Lower lobe of right lung (tissue), 2 donors: Measurements from ENCODE around the gene ZNF621. TPM values are rescaled to one million over a fixed set of nuclear protein-coding genes. Genes with fewer than 3 reads are reported as not detected.
A peak's percentile ranks its signal among the peaks of the same experiment; 100 is the strongest.

Source experiments
- ATAC-seq, 2 donors: fragments of 200-7000 bp; cut with Tn5 transposase; one replicate each; pipeline ENCODE4 v1.9.1; 2020 to 2022; ENCODE audit warnings: mild to moderate bottlenecking in 2 of 2, moderate library complexity in 2 of 2
- DNase-seq: peaks from one replicate; pipeline ENCODE4 v3.0.0-alpha.2; 2020
- H3K27ac ChIP-seq: fragments of 200-600 bp; one replicate; pipeline ENCODE4 v1.8.0; 2022
- H3K27me3 ChIP-seq: fragments of 200-600 bp; one replicate; pipeline ENCODE4 v1.8.0; 2022; ENCODE audit warnings: low read depth
- H3K36me3 ChIP-seq: fragments of 200-600 bp; one replicate; pipeline ENCODE4 v1.8.0; 2022; ENCODE audit warnings: mild to moderate bottlenecking
- H3K4me1 ChIP-seq: fragments of 200-600 bp; one replicate; pipeline ENCODE4 v1.8.0; 2022
- H3K4me3 ChIP-seq: fragments of 200-600 bp; one replicate; pipeline ENCODE4 v1.8.0; 2022; ENCODE audit warnings: mild to moderate bottlenecking
- H3K9me3 ChIP-seq: fragments of 200-600 bp; one replicate; pipeline ENCODE4 v1.8.0; 2022
- intact Hi-C: fragments of 100-400 bp; cut with DNase I; formaldehyde crosslinking; loops from one replicate; pipeline ENCODE4 v1.11.0; 2022
- long read RNA-seq: library from polyadenylated mRNA; unstranded; transcript quantifications from one replicate; pipeline ENCODE4 v2.0.0, GENCODE V29; 2021
- total RNA-seq: library from RNA; stranded (reverse); fragmentation: NEBNext Ultra II Directional; extraction: Animal tissue kit (Norgen Biotek cat#: 25700); gene quantifications from one replicate; pipeline ENCODE4 v1.2.1, GENCODE V29; 2021
- TF ChIP-seq, protein P1 (sequence below): fragments of 200-600 bp; IDR thresholded peaks from one replicate; pipeline ENCODE4 v1.8.0; 2022; ENCODE audit warnings: antibody characterized with exemption, mild to moderate bottlenecking
- donor health status: DM: no; HTN: yes; CAD: no; lungs with severe emphysema.

ZNF621 gene
- total RNA-seq = 19.9 TPM
- long read RNA-seq, full-length matches to known transcripts = 9 of 15 reads
- long read RNA-seq, partial matches to known transcripts = 2 of 15 reads
- long read RNA-seq, other reads (novel, unspliced or antisense) = 4 of 15 reads

DNA sequence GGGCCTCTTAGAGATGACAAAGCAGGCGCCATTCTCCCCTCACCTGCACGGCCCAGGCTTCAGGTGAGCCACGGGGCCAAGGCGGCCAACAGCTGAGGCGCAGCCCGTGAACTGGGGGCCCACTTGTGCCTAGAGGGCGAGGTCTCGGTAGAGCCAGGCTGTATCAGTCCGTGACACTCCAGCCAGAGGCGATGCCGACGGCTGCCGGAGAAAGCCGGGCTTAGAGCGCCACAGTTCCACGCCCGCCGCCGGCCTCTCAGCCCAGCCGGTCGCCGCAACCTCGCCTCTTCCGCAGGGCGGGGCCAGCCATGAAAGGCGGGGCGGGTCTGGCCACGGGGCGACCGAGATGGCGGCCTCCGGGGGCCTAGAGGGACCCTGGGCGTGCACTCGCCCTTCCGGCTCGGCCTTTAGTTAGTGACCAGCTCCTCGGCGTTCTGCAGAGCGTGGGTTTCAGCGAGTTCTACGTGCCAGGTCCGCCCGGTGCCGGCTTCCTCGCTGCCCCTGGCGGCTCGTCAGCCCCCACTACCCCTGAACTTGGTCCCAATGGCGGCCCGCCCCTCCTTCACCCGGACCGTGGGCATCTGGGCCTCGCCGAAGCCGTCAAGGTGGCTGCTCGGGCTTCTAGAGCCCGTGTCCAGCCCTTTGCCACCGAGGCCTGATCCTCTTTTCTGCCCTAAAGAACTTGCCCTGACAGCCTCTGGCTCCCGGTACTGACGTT, at the start of gene ZNF621:
Gene ZNF621, plus strand, starts transcription at position 393 of the 718 bp plus-strand sequence. CDS start 881 bp downstream, outside the sequence.
- Histone ChIP-seq H3K9me3 (no peaks in the 10 kb centered on the region), H3K4me1 (peaks cover 13% of the 10 kb centered on the region), H3K36me3 (peaks cover 30% of the 10 kb centered on the region), H3K27ac (peak within 1 kb of the TSS; percentile 86), H3K27me3 (no peaks in the 10 kb centered on the region), H3K4me3 (peak within 1 kb of the TSS; percentile 65)
- ATAC-seq = peak; percentile 100
- intact Hi-C loops = no loop called here
- peak; percentile 95 for DNase-seq
- TF ChIP-seq, protein P1, sequence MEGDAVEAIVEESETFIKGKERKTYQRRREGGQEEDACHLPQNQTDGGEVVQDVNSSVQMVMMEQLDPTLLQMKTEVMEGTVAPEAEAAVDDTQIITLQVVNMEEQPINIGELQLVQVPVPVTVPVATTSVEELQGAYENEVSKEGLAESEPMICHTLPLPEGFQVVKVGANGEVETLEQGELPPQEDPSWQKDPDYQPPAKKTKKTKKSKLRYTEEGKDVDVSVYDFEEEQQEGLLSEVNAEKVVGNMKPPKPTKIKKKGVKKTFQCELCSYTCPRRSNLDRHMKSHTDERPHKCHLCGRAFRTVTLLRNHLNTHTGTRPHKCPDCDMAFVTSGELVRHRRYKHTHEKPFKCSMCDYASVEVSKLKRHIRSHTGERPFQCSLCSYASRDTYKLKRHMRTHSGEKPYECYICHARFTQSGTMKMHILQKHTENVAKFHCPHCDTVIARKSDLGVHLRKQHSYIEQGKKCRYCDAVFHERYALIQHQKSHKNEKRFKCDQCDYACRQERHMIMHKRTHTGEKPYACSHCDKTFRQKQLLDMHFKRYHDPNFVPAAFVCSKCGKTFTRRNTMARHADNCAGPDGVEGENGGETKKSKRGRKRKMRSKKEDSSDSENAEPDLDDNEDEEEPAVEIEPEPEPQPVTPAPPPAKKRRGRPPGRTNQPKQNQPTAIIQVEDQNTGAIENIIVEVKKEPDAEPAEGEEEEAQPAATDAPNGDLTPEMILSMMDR = peak; percentile 15

DNA sequence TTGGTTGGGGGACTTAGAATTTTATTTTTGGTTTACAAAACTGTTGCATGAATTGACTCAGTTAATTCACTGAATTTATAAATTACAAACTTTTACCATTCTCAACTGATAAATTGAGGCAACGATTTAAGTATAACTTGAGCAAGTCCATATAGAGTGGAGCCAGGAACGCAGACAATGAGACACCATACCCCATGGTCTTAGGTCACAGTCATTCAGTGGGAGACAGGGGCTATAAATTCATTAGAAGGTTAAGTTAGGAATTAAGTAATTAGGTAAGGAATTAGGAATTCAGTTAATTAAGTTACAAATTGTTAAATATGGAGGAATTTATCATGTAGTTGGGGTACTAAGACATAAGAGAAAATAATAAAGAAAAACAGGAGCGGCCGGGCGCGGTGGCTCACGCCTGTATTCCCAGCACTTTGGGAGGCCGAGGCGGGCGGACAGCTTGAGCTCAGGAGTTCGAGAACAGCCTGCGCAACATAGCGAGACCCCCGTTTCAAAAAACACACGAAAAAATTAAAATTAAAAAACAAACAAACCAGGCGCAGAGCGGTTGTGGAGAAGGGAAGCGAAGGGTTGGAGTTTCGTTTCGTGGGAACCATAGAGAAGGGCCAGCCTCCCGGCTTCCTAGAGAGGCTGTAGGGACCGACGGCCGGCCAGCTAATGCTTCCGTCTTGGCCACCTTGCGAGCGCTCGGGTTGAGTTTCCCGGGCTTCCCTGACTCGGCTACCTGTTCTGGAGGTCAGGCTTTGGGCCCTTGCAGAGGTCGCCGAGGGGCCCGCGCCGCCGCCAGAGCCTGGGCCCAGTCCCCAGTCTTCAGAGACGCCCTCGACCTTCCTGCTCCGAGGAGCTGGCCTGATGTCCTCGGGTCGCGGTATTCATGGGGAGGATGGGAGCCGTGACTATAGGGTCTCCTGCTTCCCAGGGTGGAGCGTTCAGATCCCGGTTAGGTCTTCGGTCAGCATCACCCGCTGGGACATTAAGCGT, 48.0 kb upstream of the ZNF621 start, which contains the start of gene ZNF619:
Gene ZNF619, plus strand, starts transcription at position 645 of the 993 bp plus-strand sequence. CDS start 858 bp downstream, outside the sequence.
- Histone ChIP-seq H3K4me1 (peaks cover 7% of the 10 kb centered on the region), H3K27me3 (no peaks in the 10 kb centered on the region), H3K27ac (peak within 1 kb of the TSS; percentile 86), H3K36me3 (peaks cover 13% of the 10 kb centered on the region), H3K9me3 (no peaks in the 10 kb centered on the region), H3K4me3 (peak within 1 kb of the TSS; percentile 96)
- DNase-seq = peak; percentile 87
- intact Hi-C loops = no loop called here
- TF ChIP-seq, protein P1 = no peak
- peak; percentile 96 to 98 for ATAC-seq

DNA sequence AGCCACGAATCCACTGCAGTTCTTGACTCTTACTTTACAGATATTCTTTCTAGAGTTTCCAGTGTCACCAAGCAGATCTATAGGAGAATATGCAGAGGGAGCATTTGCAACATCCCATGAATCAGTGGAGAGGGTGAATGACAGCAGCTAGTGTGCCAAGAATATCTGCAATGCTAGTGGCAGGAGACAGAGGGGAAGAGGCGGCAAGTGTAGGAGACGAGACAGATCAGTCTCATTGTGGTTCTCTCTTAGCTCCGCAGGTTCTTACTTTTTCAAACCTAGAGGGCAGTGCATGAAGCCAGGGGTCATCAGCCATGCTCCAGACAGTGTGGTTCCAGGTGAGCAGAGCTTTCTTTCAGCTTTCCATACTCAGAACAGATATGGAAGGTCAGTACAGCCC, 47.1 kb upstream of the ZNF621 start:
- H3K4me1 ChIP-seq = peaks cover 7% of the 10 kb centered on the region
- H3K27ac ChIP-seq = peak overlapping the region; percentile 86
- H3K4me3 ChIP-seq = peak overlapping the region; percentile 96
- TF ChIP-seq, protein P1 = no peak
- intact Hi-C loops = no loop called here
- no peaks in the 10 kb centered on the region for H3K27me3 ChIP-seq
- DNase-seq = no peak
- ATAC-seq = peak in 1 of 2 donors; percentile 5
- no peaks in the 10 kb centered on the region for H3K9me3 ChIP-seq
- peaks cover 22% of the 10 kb centered on the region for H3K36me3 ChIP-seq

- H3K27ac ChIP-seq = no peak overlapping the region
- intact Hi-C loops = no loop called here
- ATAC-seq (no peak), DNase-seq (no peak)
- no peaks in the 10 kb centered on the region for H3K27me3 ChIP-seq
- peaks cover 21% of the 10 kb centered on the region for H3K9me3 ChIP-seq
- TF ChIP-seq, protein P1 = no peak
- H3K4me3 ChIP-seq = no peak overlapping the region
- peaks cover 54% of the 10 kb centered on the region for H3K36me3 ChIP-seq
- no peaks in the 10 kb centered on the region for H3K4me1 ChIP-seq
Observed at GRCh38 chr3:40487172-40487571, 37.6 kb upstream of the ZNF621 start.

- Histone ChIP-seq H3K4me3 (no peak overlapping the region), H3K27ac (no peak overlapping the region), H3K9me3 (peaks cover 21% of the 10 kb centered on the region), H3K27me3 (no peaks in the 10 kb centered on the region), H3K4me1 (no peaks in the 10 kb centered on the region), H3K36me3 (peaks cover 18% of the 10 kb centered on the region)
- DNase-seq = no peak
- intact Hi-C loops = no loop called here
- no peak for ATAC-seq
- TF ChIP-seq, protein P1 = no peak
Observed at GRCh38 chr3:40490916-40491315, 33.8 kb upstream of the ZNF621 start.
